Activated naive CD8-positive, alpha-beta T cell treated with anti-CD3 and anti-CD28 coated beads for 36 hours (primary cell): Measurements from ENCODE around the gene CYP4F8. TPM values are rescaled to one million over a fixed set of nuclear protein-coding genes. Genes with fewer than 3 reads are reported as not detected.
A peak's percentile ranks its signal among the peaks of the same experiment; 100 is the strongest.
"Not testable (repeated sequence)": the region's sequence is repeated elsewhere in the genome, so short reads cannot be mapped to it uniquely, and the experiment has no call there.

ENCODE experiments used
- DNase-seq: peaks from one replicate; pipeline ENCODE4 v3.0.0; 2021
- H3K27ac Mint-ChIP-seq: one replicate; pipeline ENCODE4 v1.8.0; 2022; ENCODE audit warnings: mild to moderate bottlenecking, moderate library complexity, mixed read lengths
- H3K27me3 Mint-ChIP-seq: one replicate; pipeline ENCODE4 v1.8.0; 2022; ENCODE audit warnings: mild to moderate bottlenecking, mixed read lengths
- H3K36me3 Mint-ChIP-seq: one replicate; pipeline ENCODE4 v1.8.0; 2021; ENCODE audit warnings: mild to moderate bottlenecking, mixed read lengths
- H3K4me1 Mint-ChIP-seq: one replicate; pipeline ENCODE4 v1.8.0; 2021; ENCODE audit warnings: mixed read lengths
- H3K4me3 Mint-ChIP-seq: one replicate; pipeline ENCODE4 v1.8.0; 2022; ENCODE audit warnings: mild to moderate bottlenecking, moderate library complexity, mixed read lengths
- H3K9me3 Mint-ChIP-seq: one replicate; pipeline ENCODE4 v1.8.0; 2022; ENCODE audit warnings: mixed read lengths
- total RNA-seq, 2 experiments: library from RNA; stranded (reverse); gene quantifications; one replicate each; pipeline ENCODE4 v1.2.3, GENCODE V29; 2021

Gene CYP4F8
- total RNA-seq, 2 experiments from 2014 or later = not detected

DNA sequence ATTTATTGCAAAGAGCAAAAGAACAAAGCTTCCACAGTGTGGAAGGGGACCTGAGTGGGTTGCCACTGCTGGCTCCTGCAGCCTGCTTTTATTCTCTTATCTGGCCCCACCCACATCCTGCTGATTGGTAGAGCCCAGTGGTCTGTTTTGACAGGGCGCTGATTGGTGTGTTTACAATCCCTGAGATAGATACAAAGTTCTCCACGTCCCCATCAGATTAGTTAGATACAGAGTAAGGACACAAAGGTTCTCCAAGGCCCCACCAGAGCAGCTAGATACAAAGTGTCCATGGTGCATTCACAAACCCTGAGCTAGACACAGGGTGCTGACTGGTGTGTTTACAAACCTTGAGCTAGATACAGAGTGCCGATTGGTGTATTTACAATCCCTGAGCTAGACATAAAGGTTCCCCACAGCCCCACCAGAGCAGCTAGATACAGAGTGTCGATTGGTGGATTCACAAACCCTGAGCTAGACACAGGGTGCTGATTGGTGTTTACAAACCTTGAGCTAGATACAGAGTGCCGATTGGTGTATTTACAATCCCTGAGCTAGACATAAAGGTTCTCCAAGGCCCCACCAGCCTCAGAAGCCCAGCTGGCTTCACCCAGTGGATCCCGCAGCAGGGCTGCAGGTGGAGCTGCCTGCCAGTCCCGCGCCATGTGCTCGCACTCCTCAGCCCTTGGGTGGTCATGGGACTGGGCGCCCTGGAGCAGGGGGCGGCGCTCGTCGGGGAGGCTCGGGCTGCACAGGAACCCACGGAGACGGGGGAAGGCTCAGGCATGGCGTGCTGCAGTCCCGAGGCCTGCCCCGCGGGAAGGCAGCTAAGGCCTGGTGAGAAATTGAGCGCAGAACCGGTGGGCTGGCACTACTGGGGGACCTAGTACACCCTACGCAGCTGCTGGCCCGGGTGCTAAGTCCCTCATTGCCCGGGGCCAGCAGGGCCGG, 6.8 kb upstream of the CYP4F8 start:
- H3K27ac Mint-ChIP-seq, H3K4me1 Mint-ChIP-seq, DNase-seq, H3K36me3 Mint-ChIP-seq, H3K4me3 Mint-ChIP-seq, H3K9me3 Mint-ChIP-seq, H3K27me3 Mint-ChIP-seq: not testable (repeated sequence)

DNA sequence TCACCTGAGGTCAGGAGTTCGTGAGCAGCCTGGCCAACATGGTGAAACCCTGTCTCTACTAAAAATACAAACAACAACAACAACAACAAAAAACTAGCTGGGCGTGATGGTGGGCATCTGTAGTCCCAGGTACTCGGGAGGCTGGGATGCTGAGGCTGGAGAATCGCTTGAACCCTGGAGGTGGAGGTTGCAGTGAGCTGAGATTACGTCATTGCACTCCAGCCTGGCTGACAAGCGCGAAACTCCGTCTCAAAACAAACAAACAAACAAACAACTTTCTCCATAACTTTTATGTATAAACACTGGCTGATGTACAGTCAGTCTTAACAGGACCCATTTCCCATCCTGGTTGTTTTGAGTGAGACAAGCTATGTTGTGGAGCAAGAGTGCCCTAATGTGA, 5.8 kb upstream of the CYP4F8 start:
- no peaks in the 10 kb centered on the region for H3K4me1 Mint-ChIP-seq
- H3K27me3 Mint-ChIP-seq = no peaks in the 10 kb centered on the region
- H3K9me3 Mint-ChIP-seq = no peaks in the 10 kb centered on the region
- no peak overlapping the region for H3K27ac Mint-ChIP-seq
- no peak for DNase-seq
- no peak overlapping the region for H3K4me3 Mint-ChIP-seq
- H3K36me3 Mint-ChIP-seq = no peaks in the 10 kb centered on the region

DNA sequence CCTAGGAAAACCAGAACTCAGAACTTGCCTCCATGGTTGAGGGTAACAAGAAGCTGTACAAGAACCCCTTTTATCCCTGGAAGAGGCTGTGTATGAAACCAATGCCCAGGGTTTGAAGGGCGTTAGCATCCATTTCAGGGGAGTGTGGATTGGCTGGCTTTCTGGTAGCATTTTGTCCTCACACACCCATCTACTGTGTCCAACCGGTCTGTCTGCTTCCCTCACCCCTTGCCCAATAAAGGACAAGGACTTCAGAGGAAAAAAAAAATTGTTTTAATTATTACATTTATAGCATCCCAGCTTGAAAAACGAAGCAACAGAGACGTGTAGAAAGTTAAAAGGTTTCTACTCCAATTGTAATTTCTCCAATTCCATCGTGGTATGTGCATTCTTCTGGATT, 2.7 kb upstream of the CYP4F8 start:
- H3K9me3 Mint-ChIP-seq = no peaks in the 10 kb centered on the region
- H3K27me3 Mint-ChIP-seq = peaks cover 7% of the 10 kb centered on the region
- H3K27ac Mint-ChIP-seq = no peak overlapping the region
- no peak overlapping the region for H3K4me3 Mint-ChIP-seq
- H3K36me3 Mint-ChIP-seq = no peaks in the 10 kb centered on the region
- no peak for DNase-seq
- no peaks in the 10 kb centered on the region for H3K4me1 Mint-ChIP-seq

DNA sequence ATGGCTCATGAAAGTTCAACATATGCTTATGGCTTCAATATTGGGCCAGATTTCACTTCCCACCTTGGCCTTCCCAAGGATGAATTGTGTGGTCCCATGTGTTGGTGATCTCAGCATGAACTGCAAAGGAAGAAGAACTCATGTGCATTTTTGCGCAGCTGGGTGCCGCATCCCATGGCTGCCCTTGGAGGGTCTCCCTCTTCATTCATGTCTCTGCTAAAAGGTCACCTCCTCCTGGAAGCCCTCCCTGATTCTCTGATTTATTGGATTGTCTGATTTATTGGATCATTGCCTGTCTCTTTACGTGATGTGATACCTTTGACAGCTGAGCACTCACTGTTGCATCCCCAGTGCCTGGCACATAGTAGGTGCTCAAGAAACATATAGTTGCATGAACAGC, 1.7 kb upstream of the CYP4F8 start:
- no peak for DNase-seq
- H3K27me3 Mint-ChIP-seq = peaks cover 13% of the 10 kb centered on the region
- no peak overlapping the region for H3K27ac Mint-ChIP-seq
- H3K9me3 Mint-ChIP-seq = no peaks in the 10 kb centered on the region
- H3K4me3 Mint-ChIP-seq = no peak overlapping the region
- no peaks in the 10 kb centered on the region for H3K36me3 Mint-ChIP-seq
- no peaks in the 10 kb centered on the region for H3K4me1 Mint-ChIP-seq

DNA sequence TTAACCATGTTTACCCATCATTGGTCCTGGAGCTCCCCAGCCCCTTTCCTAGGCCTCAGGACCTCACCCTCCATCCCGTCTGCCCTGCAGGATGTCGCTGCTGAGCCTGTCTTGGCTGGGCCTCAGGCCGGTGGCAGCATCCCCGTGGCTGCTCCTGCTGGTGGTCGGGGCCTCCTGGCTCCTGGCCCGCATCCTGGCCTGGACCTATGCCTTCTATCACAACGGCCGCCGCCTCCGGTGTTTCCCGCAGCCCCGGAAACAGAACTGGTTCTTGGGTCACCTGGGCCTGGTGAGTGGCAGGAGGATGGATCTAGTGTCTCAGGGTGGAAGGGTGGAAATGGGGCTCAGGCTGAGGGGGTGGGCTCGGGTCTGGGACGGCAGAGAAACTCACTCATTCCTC, 508 bp downstream of the CYP4F8 start:
- Mint-ChIP-seq H3K4me1 (no peaks in the 10 kb centered on the region), H3K27ac (no peak overlapping the region), H3K36me3 (no peaks in the 10 kb centered on the region), H3K4me3 (no peak overlapping the region), H3K27me3 (peaks cover 14% of the 10 kb centered on the region), H3K9me3 (no peaks in the 10 kb centered on the region)
- no peak for DNase-seq

DNA sequence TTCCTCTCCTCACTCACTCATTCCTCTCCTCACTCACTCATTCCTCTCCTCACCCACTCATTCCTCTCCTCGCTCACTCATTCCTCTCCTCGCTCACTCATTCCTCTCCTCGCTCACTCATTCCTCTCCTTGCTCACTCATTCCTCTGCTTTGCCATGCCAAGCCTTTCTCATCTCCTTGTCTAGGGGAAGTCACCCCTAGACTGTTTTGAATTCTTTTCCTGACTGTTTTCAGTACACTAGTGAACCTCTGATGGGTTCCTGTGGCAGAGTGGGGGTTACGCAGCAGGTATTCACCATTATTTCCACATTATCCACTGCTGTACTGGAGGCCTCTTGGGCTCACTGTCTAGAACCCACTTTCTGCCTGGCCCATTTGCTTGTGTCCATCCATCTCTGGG, 1.2 kb downstream of the CYP4F8 start:
- no peak overlapping the region for H3K27ac Mint-ChIP-seq
- no peak for DNase-seq
- no peaks in the 10 kb centered on the region for H3K4me1 Mint-ChIP-seq
- H3K36me3 Mint-ChIP-seq = no peaks in the 10 kb centered on the region
- H3K27me3 Mint-ChIP-seq = peaks cover 14% of the 10 kb centered on the region
- no peak overlapping the region for H3K4me3 Mint-ChIP-seq
- H3K9me3 Mint-ChIP-seq = no peaks in the 10 kb centered on the region

DNA sequence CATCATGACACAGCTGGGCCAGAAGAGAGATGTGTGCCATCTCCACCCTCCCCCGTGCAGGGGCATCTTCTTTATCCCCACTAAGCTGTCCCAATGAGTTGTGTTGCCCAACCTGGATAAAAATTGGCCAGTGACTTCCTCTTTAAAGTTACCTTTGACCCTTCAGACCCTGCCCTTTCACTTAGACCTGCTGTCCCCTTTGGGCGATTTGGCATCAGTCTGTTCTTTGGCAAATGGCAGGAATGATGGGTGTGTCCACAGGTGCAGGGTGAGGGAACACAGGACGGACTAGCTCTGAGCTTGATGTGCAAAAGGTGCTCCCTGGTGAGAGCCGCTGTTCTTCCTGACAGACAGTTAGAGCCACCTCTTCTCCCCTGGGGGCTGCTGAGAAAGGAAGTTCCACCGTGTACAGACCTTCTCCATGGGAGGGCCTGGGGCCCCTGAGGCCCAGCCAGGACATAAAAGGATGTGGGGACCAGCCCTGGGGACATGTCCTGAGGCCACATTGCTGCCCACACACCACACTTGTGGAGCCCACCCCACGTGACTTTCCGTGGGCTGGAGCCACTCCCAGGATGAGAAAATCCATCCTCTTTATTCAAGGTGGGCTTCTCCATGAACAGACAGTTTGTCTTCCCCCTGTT, 1.7 kb downstream of the CYP4F8 start:
- no peak overlapping the region for H3K4me3 Mint-ChIP-seq
- no peaks in the 10 kb centered on the region for H3K9me3 Mint-ChIP-seq
- no peaks in the 10 kb centered on the region for H3K36me3 Mint-ChIP-seq
- no peak for DNase-seq
- H3K4me1 Mint-ChIP-seq = no peaks in the 10 kb centered on the region
- H3K27me3 Mint-ChIP-seq = peaks cover 20% of the 10 kb centered on the region
- no peak overlapping the region for H3K27ac Mint-ChIP-seq

DNA sequence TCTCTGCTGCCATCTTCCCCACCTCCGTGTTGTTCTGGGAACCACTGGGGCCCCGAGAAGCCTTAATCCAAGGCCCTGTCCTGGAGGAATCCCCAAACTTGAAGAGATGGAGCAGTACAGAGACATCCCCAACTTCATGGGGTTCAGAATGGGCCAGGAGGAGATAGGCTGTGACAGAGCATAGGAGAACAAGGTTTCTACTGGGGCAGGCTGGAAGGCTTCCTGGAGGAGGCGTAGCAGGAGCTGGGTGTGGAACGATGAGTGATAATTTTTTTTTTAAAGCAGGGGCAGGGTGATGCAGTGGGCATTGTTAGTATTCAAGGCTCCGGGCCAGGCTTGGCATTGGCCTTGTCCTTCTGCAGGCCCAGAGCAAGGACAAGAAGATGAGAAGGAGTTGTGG, 3.3 kb downstream of the CYP4F8 start:
- Mint-ChIP-seq H3K27me3 (peaks cover 23% of the 10 kb centered on the region), H3K4me3 (no peak overlapping the region), H3K27ac (no peak overlapping the region), H3K4me1 (no peaks in the 10 kb centered on the region), H3K9me3 (no peaks in the 10 kb centered on the region), H3K36me3 (no peaks in the 10 kb centered on the region)
- no peak for DNase-seq

DNA sequence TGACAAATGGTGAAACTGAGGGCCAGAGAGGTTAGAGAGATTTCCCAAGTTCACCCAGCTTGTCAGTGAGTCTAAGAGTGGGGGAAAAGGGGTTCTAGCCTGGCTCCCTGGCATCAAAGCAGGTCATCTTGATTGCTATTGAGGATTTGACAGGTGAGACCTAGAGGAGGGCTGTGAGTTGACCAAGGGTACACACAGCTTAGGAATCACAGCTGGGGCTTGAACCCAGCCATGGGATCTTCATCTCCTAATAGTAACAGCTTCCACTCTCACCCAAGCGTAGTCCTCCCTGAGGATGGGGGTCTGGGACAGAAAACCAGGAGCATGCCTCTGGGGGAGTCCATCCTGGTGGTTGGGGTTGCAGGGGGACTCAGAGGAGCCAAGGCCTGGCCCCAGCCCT, 6.8 kb downstream of the CYP4F8 start:
- Mint-ChIP-seq H3K27me3 (peaks cover 24% of the 10 kb centered on the region), H3K4me3 (no peak overlapping the region), H3K27ac (no peak overlapping the region), H3K36me3 (no peaks in the 10 kb centered on the region), H3K4me1 (no peaks in the 10 kb centered on the region), H3K9me3 (no peaks in the 10 kb centered on the region)
- no peak for DNase-seq

DNA sequence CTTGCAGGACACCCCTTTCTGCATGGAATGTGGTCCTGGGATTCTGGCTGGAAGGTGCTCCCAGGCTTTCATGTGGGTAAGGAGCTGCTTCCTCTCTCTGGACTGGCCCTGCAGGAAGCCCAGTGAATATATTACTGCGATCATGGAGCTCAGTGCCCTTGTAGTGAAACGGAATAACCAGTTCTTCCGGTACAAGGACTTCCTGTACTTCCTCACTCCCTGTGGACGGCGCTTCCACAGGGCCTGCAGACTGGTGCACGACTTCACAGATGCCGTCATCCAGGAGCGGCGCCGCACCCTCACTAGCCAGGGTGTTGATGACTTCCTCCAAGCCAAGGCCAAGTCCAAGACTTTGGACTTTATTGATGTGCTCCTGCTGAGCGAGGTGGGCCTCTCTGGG, 8.0 kb downstream of the CYP4F8 start:
- no peaks in the 10 kb centered on the region for H3K4me1 Mint-ChIP-seq
- H3K27ac Mint-ChIP-seq = no peak overlapping the region
- H3K9me3 Mint-ChIP-seq = no peaks in the 10 kb centered on the region
- peaks cover 24% of the 10 kb centered on the region for H3K27me3 Mint-ChIP-seq
- H3K4me3 Mint-ChIP-seq = no peak overlapping the region
- H3K36me3 Mint-ChIP-seq = no peaks in the 10 kb centered on the region
- no peak for DNase-seq

DNA sequence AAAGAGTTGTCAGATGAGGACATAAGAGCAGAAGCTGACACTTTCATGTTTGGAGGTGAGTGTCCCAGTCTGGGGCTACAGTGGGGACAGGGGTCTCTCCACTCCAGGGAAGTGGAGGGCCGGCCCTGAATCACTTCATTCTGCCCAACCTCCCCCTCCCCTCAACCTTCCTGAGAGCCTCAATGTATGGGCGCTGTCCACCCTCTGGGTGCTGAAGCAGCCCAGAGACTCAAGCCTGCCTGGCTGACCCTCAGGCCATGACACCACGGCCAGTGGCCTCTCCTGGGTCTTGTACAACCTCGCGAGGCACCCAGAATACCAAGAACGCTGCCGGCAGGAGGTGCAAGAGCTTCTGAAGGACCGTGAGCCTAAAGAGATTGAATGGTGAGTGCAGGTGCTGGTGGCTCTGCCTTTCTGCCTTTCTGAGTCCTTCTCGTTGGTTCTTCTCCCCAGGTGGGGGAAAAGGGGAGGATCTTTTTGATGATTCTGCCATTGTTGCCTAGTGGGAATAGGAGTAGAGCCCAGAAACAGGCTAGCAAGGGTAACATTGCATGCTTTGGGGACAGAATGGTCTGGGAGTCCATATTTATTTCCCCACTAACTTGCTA, 8.8 kb downstream of the CYP4F8 start:
- peaks cover 28% of the 10 kb centered on the region for H3K27me3 Mint-ChIP-seq
- H3K4me1 Mint-ChIP-seq = no peaks in the 10 kb centered on the region
- no peak overlapping the region for H3K27ac Mint-ChIP-seq
- no peak for DNase-seq
- H3K36me3 Mint-ChIP-seq = no peaks in the 10 kb centered on the region
- H3K9me3 Mint-ChIP-seq = no peaks in the 10 kb centered on the region
- no peak overlapping the region for H3K4me3 Mint-ChIP-seq

DNA sequence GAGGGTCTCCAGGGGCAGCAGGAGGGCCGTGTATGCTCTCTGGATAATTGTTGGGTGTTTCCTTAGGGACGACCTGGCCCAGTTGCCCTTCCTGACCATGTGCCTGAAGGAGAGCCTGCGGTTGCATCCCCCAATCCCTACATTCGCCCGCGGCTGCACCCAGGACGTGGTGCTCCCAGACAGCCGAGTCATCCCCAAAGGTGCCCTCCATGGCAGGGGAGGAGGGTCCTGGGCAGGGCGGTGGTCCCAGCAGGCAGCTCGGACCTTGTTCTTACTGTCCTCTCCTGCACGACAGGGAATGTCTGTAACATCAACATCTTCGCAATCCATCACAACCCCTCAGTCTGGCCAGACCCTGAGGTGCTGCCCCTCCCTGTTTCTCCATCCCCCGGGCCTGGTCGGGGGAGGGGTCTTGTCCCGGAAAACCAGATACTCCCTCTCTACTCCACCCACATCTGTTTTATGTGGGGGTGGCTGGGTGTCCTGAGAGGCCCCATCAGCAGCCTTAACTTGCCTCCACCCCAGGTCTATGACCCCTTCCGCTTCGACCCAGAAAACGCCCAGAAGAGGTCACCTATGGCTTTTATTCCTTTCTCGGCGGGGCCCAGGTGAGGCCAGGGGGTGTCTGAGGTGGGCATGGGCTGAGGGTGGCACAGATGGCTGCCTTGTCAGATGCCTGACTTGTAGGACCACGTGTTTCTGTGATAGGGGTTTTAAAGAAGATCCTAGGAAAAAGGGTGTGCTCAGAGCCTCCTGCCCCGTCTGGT, 13.4 kb downstream of the CYP4F8 start:
- Mint-ChIP-seq H3K36me3 (no peaks in the 10 kb centered on the region), H3K4me3 (no peak overlapping the region), H3K9me3 (no peaks in the 10 kb centered on the region), H3K27ac (no peak overlapping the region), H3K4me1 (no peaks in the 10 kb centered on the region), H3K27me3 (peaks cover 18% of the 10 kb centered on the region)
- no peak for DNase-seq

DNA sequence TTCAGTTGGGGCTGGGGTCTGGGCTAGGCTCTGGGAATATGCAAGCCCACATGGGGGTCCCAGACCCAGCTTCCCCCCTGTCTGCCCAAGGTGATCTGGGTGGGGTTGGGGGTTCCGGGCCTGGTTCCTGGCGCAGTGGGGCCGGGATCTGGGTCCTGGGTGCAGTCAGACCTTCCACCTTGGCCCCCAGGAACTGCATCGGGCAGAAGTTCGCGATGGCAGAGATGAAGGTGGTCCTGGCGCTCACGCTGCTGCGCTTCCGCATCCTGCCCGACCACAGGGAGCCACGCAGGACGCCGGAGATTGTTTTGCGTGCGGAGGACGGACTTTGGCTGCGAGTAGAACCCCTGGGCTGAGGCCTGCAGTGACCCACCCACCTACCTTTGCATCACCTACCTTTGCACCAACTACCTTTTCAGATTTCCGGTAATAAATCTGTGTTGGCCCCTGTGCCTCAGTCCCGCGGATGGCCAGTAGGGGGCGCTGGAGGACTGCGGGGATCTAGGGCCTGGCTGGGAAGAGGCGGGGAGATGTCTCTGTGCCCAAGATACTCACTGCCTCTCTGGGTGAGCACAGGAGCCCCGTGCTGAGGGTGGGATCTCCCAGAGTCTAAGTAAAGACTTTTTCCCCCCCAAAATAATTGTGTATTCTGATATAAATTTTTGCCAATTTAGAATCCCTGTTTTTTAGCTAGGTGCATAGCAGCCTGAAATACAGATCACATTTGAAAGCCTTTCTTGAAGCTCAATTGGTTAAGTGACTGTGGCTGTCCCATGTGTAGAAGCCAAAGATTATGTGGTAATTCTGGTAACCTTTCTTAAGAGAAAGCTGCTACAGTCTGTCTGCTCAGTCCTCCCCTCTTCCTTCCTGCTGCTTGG, 14.2 kb downstream of the CYP4F8 start:
- peak; percentile 80 for DNase-seq
- no peak overlapping the region for H3K4me3 Mint-ChIP-seq
- no peaks in the 10 kb centered on the region for H3K4me1 Mint-ChIP-seq
- no peak overlapping the region for H3K27ac Mint-ChIP-seq
- no peaks in the 10 kb centered on the region for H3K36me3 Mint-ChIP-seq
- no peaks in the 10 kb centered on the region for H3K9me3 Mint-ChIP-seq
- H3K27me3 Mint-ChIP-seq = peaks cover 12% of the 10 kb centered on the region

DNA sequence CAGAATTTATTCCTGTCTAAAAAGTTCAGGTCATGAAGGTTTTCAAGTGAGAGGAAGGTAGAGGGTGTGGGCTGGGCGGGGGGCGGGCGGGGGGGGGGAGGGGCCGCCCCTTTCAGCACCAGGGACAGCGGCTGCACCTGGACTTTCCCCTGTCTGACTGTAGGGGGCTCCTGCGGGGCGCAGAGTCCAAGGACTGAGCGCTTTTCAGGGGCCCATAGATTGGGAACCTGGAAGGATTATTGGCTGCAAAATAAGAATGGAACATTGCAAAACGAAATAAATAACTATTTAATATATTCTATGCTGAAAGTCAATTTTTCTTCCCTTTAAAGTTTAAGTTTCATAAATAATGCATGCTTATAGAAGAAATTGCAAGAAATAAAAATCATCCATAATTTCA, 16.8 kb downstream of the CYP4F8 start:
- H3K9me3 Mint-ChIP-seq = no peaks in the 10 kb centered on the region
- H3K4me3 Mint-ChIP-seq = no peak overlapping the region
- peak; percentile 22 for DNase-seq
- peaks cover 15% of the 10 kb centered on the region for H3K27me3 Mint-ChIP-seq
- H3K36me3 Mint-ChIP-seq = no peaks in the 10 kb centered on the region
- H3K4me1 Mint-ChIP-seq = no peaks in the 10 kb centered on the region
- H3K27ac Mint-ChIP-seq = no peak overlapping the region
